ENCODE measurements around the gene SERPINA7.
"Not testable (repeated sequence)": the region's sequence is repeated elsewhere in the genome, so short reads cannot be mapped to it uniquely, and the experiment has no call there.

Gene SERPINA7, protein sequence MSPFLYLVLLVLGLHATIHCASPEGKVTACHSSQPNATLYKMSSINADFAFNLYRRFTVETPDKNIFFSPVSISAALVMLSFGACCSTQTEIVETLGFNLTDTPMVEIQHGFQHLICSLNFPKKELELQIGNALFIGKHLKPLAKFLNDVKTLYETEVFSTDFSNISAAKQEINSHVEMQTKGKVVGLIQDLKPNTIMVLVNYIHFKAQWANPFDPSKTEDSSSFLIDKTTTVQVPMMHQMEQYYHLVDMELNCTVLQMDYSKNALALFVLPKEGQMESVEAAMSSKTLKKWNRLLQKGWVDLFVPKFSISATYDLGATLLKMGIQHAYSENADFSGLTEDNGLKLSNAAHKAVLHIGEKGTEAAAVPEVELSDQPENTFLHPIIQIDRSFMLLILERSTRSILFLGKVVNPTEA

DNA sequence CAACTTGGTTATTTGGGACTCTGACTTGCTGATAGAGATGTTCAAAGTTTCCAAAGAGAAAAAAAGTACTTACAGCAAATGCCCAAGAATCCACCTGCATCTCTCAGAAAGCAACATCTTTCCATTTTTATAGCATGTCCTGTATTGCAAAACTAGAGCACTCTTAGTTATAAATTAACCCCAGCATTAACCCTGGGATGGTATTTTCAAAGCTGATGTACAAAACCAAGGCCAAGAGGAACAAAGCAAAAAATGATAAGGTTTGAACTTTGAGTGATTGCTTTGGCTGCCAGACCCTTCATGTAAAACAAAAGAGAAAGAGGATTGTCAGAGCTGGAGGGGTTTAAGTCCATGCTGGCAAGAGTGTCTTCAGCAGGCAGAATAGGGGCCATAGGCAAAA lies at the start of gene SERPINA7:
TSS of gene SERPINA7 (minus strand) at position 103 of the 400 bp plus-strand sequence. CDS start 1,669 bp downstream, outside the sequence.
- DNase-seq: no peak

DNA sequence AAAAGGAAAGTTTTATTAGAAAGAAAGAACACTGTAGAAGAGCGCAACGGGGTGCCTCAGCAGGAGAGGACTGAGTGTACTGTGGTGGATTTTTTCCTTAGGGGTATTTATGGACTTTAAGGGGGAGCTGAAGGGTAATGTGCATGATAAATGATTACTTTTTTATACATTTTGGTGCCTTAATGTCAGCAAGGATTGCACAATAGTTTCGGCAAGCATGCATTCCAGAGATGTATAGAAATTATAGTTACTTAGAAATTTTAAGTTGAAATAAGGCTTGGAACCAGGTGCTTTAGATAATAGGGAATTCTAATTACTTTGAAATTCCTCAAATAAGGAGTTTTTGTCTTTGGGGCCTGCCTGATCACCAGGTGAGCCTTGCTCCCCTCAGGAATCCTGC lies 30.5 kb upstream of the SERPINA7 start:
- DNase-seq: no peak

DNA sequence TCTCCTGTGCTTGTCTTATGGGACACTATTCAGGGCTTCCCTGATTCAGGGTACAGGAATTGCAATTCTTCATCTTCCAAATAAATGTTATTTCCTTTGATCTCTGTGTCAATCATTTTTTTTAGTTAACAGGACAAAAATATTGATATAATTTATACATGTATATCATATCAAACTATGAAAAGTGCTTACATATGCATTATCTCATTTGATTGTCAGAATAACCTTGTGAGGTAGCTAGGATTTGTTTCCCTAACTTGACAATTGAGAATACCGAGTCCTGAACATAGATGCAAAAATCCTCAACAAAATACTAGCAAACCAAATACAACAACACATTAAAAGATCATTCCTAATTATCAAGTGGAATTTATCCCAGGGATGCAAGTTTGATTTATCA lies 11.5 kb upstream of the SERPINA7 start:
- no peak for DNase-seq

DNA sequence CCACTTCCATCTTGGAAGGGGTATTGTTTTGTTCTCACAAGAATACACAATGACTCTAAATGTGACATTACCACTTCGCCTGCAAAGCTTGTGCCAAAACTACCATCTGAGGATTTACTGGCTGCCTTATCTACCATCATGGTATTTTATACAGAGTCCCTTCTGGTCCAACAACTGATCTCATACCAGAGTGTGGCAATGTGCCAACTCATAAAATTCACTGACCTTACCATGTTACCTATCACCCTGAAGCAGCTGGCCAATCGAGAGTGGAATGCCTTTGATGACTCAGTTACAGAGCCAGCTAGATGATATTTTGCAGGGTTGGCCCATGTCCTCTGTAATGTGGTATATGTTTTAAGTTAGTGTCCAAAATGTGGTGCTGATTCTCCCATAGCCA lies 3.8 kb upstream of the SERPINA7 start:
- no peak for DNase-seq

DNA sequence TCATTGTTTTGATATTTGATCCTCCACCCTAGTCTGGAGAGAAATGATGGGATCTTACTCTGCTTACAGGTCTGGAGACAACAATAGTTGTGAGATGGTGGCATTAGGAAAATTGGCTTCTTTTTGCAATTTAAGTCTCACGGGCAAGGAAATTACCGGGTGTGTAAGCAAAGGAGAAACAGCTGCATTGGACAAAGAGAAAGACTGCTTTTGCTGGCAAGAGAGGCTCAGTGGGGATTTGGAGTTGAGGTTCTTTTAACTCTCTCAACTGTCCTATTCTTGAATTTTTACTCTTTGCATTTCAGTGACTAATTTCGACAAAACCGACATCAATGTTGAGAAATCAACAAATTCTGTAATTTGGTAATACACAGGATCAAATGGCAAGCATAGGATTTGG lies 2.3 kb upstream of the SERPINA7 start:
- DNase-seq: no peak

DNA sequence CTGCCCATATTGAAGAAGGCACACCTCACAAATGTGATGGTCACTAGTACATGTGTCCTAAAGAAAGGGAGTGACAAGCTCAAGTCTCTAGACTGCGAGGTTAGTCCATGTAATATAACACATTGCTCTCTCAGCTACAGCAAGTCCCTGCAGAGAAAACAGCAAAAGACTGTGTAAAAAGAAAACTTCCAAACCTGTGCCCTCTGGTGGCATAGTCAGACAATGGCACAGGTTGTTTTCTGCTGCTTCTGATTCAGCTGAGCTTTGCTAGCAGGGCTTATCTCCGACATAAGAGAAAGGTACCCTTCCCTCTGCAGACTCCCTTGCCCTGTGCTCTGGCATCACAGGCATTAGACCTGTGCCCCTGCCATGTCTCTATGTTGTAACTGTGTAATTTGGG lies 1.4 kb upstream of the SERPINA7 start:
- DNase-seq: no peak

DNA sequence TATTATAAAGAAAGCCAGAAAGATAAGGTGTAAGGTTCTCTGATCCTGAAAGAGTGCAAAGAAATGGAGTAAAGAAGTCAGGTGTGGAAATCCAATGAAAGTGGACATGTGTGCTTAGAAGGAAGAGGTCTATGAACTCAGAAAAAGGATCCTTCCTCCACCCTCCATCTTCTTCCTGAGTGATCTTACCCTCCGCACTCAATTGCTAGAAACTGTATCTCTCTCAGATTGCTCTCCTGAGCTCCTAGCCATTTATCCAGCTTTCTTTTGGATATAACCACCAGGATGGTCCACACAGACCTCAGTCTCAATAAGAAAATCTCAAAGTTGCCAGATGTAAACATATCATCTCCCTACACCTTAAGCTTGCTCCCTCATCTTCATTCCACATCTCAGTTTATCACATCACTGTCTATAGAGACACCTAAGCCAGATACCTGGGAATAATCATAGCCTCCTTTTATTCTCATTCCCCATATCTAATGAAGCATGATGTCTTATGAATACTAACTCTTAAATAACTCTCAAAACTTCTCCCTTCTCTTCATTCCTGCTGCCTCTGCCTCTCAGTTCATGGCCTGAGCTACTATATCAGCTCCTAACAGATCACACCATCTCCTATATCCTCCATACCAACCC lies 573 bp downstream of the SERPINA7 start:
- DNase-seq: no peak

DNA sequence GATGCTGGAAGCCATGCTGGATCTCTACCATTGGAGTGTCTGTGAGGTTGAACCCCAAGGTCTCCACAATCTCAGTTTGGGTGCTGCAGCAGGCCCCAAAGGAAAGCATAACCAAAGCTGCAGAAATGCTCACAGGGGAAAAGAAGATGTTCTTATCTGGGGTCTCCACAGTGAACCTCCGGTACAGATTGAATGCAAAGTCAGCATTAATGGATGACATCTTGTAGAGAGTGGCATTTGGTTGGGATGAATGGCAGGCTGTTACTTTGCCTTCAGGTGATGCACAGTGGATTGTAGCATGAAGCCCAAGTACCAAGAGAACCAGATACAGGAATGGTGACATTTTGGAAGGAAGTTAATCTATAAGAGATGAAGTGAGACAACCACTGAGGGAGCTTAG lies 1.8 kb downstream of the SERPINA7 start:
- DNase-seq: no peak

DNA sequence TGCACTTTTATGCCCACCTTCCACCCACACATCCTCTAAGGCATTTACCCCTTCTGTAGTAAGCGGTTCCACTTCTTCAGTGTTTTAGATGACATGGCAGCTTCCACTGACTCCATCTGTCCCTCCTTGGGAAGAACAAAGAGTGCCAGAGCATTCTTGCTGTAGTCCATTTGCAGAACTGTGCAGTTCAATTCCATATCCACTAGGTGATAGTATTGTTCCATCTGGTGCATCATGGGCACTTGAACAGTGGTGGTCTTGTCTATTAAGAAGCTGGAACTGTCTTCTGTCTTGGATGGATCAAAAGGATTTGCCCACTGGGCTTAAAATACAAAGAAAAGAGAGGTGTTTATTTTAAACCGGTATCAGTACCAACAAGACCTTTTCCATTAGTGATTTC lies 3.5 kb downstream of the SERPINA7 start:
- no peak for DNase-seq

DNA sequence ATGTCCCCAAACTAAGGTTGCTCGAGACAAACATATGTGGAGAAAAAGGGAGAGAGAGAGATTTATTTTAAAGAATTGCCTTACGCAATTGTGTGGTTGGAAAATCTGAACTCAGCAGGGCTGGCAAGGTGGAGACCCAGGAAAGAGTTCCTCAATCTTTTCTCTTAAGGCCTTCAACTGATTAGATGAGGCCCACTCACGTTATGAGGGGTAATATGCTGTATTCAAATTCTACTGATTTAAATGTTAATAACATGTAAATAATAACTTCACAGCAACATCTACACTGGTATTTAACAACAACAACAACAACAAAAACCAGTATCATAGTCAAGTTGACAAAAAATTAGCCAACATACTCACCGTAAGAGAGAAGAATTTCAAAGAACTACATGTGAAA lies 14.6 kb downstream of the SERPINA7 start:
- DNase-seq: no peak

DNA sequence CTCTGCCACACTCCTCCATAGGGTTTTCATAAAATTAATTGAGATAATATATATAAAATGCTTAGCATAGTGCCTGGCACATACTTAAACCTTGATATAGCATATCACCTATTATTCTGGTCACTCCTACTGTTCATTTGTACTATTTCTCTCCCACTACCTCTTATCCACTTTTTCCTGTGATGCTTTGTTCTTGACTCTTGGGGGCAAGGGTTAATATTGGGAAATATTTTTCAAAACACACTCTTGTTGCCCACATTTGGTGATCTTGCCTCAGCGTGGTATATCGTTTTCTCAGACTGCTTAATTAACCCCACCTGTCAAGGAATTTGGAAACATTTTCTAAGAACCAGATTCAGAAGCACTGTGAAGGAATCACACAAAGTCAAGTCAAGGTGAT lies 16.3 kb downstream of the SERPINA7 start:
- DNase-seq: no peak

DNA sequence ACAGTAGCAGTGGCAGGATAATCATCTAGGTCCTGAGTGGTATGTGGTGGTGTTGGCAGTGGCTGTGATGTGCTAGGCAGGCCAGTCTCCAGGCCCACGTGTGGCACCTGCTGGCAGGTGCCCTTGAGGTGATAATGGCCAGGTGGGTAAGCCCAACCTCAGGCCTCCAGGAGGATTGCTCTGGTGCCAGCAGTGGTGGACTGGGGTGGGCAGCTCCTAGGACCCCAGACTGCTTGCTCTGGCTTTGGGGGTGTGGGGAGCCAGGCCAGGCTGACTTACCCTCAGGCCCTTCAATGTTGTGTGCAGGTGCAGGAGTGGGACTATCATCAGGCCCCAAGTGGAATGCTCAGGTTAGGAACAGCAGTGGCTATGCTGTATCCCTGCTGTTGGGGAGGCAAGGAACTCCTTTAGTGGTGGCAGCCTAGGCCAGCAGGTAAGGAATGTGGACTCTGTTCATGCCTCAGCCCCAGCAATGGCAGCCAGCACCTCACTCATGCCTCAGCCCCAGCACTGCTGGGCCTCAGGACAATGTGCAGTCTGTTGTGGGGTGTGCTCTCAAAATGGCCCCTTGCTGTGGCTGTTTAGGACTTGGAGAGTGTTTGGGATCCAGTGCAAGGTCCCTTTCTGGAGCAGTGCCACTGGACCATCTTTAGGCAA lies 24.3 kb downstream of the SERPINA7 start:
- DNase-seq: no peak

DNA sequence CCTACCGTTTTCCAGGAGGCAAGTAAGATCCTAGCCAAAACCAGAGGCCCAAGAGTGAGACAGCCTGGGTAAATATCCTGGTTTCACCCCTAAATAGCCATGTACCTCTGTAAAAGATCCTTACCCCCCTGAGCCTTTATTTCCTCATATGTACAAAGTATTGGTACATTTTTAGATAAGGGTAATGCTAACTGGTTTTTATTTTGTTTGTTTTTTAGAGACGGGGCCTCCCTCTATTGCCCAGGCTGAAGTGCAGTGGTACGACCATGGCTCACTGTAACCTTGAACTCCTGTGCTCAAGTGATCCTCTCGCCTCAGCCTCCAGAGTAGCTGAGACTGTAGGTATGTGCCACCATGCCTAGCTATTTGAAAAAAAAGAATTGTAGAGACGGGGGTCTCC lies 29.4 kb downstream of the SERPINA7 start:
- DNase-seq: no peak

DNA sequence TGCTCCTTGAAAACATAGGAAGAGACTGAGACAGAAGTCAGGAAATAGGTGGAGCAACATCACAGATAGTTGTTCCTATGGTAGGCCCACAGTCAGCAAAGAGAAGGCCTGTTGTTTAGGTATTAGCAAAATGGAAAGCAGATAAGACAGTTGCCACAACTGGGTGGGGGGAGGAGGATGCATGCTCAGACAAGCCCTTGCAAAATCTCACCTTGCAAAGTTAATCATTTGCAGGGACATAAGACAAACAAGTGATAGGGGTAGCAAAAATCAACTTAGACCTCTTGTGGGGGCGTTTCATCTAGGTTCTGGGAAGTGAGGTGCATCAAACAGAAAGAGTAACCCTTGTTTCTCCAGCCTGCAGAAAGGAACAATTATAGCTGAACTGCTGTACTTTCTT lies 30.7 kb downstream of the SERPINA7 start:
- DNase-seq: no peak

DNA sequence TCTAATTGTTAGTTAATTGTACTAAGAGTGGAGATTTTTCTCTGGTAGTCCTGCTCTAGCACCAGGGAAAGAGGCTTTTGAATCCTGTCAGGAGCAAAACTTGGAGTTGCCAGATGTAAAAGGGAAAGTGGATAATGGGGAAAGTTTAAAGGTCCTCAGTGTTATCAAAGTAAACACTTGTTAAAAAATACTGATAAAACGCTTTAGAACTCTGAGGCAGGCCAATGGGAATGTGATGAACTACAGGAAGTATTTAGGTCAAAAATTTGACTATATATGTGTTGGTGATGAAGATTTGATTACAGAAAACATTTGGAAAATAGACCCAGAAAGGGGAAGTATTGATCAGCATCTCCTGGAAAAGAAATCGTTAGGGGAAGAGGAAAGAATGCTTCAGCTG lies 32.8 kb downstream of the SERPINA7 start:
- no peak for DNase-seq

DNA sequence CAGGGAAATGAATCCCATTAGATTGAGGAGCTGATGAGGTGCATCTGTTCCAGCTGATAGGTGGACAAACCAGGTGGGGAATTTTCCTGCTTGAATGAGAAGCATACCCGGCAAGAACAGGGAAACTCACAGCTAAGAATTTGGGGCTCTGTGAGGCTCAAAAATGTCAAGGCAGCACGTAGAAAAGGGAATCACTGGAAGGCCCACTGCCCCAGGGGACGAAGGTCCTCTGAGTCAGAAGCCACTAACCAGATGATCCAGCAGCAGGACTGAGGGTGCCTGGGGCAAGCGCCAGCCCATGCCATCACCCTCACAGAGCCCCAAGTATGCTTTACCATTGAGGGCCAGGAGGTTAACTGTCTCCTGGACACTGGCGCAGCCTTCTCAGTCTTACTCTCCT lies 37.9 kb downstream of the SERPINA7 start:
- DNase-seq: not testable (repeated sequence)

DNA sequence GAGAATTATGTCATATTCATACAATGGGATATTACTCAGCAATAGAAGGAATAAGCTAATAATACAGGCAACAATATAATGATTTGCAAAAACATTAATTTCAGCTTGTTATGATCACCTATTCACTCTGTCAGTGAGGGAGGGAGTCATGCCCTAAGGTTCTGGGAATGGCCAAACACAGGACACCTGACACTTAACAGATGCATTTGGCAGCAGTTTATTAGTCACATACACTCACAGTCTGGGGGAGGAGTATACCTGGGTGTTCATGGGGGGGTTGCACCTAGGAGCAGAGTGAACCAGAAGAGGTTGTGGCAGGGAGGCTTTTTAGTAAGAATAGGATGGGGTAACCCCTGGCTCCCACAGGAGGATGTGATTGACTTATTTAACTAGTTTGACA lies 38.3 kb downstream of the SERPINA7 start:
- no peak for DNase-seq

DNA sequence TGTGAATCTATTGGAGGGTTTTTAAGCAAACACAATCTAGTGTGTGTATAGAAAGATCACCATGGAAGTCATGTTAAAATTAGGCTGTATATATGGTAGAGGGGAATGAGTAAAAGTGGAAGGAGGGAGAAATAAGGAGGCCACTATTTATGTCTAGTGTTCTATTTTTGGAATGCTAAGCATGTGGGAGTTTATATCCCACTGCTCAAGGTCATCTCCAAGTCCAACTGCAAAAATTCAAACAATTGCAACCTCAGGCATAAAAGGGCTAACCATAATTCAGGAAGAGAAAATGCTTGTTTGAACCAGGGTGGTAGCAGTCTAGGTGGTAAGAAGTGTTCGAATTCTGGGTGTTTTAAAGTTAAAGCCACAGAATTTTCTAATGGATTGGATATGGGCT lies 39.2 kb downstream of the SERPINA7 start:
- no peak for DNase-seq

DNA sequence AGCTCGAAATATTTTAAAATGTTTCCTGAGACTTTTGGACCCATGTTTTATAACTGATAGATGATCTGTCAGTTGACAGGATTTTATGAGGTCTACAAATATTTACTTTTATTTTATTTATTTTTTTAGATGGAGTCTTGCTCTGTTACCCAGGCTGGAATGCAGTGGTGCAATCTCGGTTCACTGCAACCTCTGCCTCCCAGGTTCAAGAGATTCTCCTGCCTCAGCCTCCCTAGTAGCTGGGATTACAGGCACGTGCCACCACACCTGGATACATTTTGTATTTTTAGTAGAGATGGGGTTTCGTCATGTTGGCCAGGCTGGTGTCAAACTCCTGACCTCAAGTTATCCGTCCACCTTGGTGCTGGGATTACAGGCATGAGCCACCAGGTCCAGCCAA lies 50.0 kb downstream of the SERPINA7 start:
- not testable (repeated sequence) for DNase-seq
